HG02678 (cell line): ENCODE data around the gene GABRG3.

Experiments
- ATAC-seq: cut with Tn5 transposase; IDR thresholded peaks from one replicate; pipeline ENCODE4 v1.9.1; 2021; ENCODE audit warnings: mild to moderate bottlenecking, moderate library complexity; ENCODE audit not compliant: unreplicated experiment

GABRG3 gene

GRCh38 chr15:27092390-27092789 is 121.4 kb downstream of the GABRG3 start:
- ATAC-seq, result no peak

- no peak for ATAC-seq
Measured at GRCh38 chr15:27094235-27094634, 123.3 kb downstream of the GABRG3 start.

- ATAC-seq, result no peak
Measured at GRCh38 chr15:27095886-27096624, 125.1 kb downstream of the GABRG3 start.

GRCh38 chr15:27097506-27097905 is 126.5 kb downstream of the GABRG3 start:
- ATAC-seq, result no peak

GRCh38 chr15:27101982-27102381 is 131.0 kb downstream of the GABRG3 start:
- no peak for ATAC-seq

GRCh38 chr15:27111323-27111722 is 140.3 kb downstream of the GABRG3 start:
- no peak for ATAC-seq

- no peak for ATAC-seq
Measured at GRCh38 chr15:27114473-27114872, 143.5 kb downstream of the GABRG3 start.

- no peak for ATAC-seq
Measured at GRCh38 chr15:27119695-27120266, 148.8 kb downstream of the GABRG3 start.

- no peak for ATAC-seq
Measured at GRCh38 chr15:27121672-27122071, 150.7 kb downstream of the GABRG3 start.

GRCh38 chr15:27123291-27123690 is 152.3 kb downstream of the GABRG3 start:
- ATAC-seq, result no peak

- ATAC-seq, result no peak
Measured at GRCh38 chr15:27123808-27124207, 152.8 kb downstream of the GABRG3 start.

GRCh38 chr15:27124287-27124871 is 153.4 kb downstream of the GABRG3 start:
- ATAC-seq, result no peak

- ATAC-seq, result no peak
Measured at GRCh38 chr15:27125185-27125584, 154.2 kb downstream of the GABRG3 start.

- ATAC-seq, result no peak
Measured at GRCh38 chr15:27126449-27126848, 155.5 kb downstream of the GABRG3 start.

GRCh38 chr15:27127815-27128570 is 157.0 kb downstream of the GABRG3 start:
- ATAC-seq, result no peak

GRCh38 chr15:27133249-27133648 is 162.3 kb downstream of the GABRG3 start:
- no peak for ATAC-seq

GRCh38 chr15:27134481-27134880 is 163.5 kb downstream of the GABRG3 start:
- ATAC-seq, result no peak

- no peak for ATAC-seq
Measured at GRCh38 chr15:27135151-27135550, 164.2 kb downstream of the GABRG3 start.

- no peak for ATAC-seq
Measured at GRCh38 chr15:27137127-27137526, 166.1 kb downstream of the GABRG3 start.

GRCh38 chr15:27165590-27165989 is 194.6 kb downstream of the GABRG3 start:
- no peak for ATAC-seq

- no peak for ATAC-seq
Measured at GRCh38 chr15:27166917-27167316, 195.9 kb downstream of the GABRG3 start.

- ATAC-seq, result no peak
Measured at GRCh38 chr15:27167738-27168137, 196.8 kb downstream of the GABRG3 start.
